ENCODE measurements around the gene LNP1. TPM values are rescaled to one million over a fixed set of nuclear protein-coding genes. Genes with fewer than 3 reads are reported as not detected.

The LNP1 gene
- total and polyA plus RNA-seq, 2 experiments from 2014 or later = 1.1 to 4.3 TPM

DNA sequence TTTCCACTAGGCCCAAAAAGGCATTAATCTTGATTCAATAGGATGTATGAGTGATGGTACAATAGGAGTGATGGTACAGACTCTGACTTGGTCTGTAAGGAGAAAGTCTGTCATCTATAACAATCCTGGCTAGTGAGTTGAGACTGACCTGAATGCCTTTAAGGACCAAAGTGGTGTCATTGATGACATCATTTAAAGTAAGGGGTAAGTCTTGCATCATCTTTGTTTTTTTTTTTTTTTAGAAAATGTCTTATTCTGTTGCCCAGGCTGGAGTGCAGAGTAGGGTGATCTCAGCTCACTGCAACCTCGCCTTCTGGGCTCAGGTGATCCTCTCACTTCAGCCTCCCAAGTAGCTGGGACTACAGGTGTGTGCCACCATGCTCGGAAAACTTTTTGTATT lies 85.5 kb downstream of the LNP1 start:
- Histone ChIP-seq H3K79me2 (no peaks in the 10 kb centered on the region), H3K9me2 (replicated peaks; ENCODE audit: insufficient read depth) (no peaks in the 10 kb centered on the region), H3K36me3 (replicated peaks; ENCODE audit: insufficient read depth, low read depth) (no peaks in the 10 kb centered on the region), H3K4me1 (ENCODE audit: insufficient read depth) (no peaks in the 10 kb centered on the region), H2AFZ (no peak overlapping the region), H3K27ac (no peak overlapping the region), H3K4me3 (no peak overlapping the region), H3K9me3 (ENCODE audit: low read depth) (no peaks in the 10 kb centered on the region), H4K20me1 (ENCODE audit: insufficient read depth, poor library complexity, severe bottlenecking) (no peaks in the 10 kb centered on the region), H3K27me3 (no peaks in the 10 kb centered on the region), H3K4me2 (no peak overlapping the region)
- DNase-seq (ENCODE audit: low spot score) = no peak
- WGBS (ENCODE audit: low lambda C conversion rate, missing lambda C conversion rate) = 87% methylated on average over 2 of the region's 2 CpGs
- TF ChIP-seq EZH2phosphoT487 (IDR thresholded peaks at IDR 0.05; ENCODE audit: low read depth, severe bottlenecking, unreplicated experiment) (no peak), CTCF (IDR thresholded peaks at IDR 0.05; ENCODE audit: poor library complexity) (no peak), EZH2 (IDR thresholded peaks at IDR 0.05; ENCODE audit: borderline replicate concordance) (no peak)

DNA sequence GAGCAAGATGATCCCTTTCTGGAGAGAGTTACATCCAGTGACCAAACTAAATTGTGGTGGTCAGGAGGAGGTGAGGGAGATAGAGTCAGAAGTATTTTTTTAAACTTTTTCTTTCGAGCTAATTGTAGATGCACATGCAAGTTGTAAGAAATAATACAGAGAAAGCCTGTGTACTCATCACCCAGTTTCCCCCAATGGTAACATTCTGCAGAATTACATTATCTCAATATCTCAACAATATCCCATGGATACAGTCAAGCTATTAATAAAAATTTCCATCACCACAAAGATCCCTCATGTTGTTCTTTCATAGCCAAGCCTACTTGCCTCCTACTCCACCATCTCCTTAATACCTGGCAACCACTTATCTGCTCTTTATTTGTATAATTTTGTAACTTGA lies 87.8 kb downstream of the LNP1 start:
- Histone ChIP-seq H3K9me2 (replicated peaks; ENCODE audit: insufficient read depth) (no peaks in the 10 kb centered on the region), H3K9me3 (ENCODE audit: low read depth) (no peaks in the 10 kb centered on the region), H3K36me3 (replicated peaks; ENCODE audit: insufficient read depth, low read depth) (no peaks in the 10 kb centered on the region), H3K27ac (no peak overlapping the region), H3K4me2 (no peak overlapping the region), H3K79me2 (peaks cover 11% of the 10 kb centered on the region), H3K27me3 (no peaks in the 10 kb centered on the region), H3K4me1 (ENCODE audit: insufficient read depth) (no peaks in the 10 kb centered on the region), H3K4me3 (no peak overlapping the region), H4K20me1 (ENCODE audit: insufficient read depth, poor library complexity, severe bottlenecking) (no peaks in the 10 kb centered on the region), H2AFZ (no peak overlapping the region)
- 97% methylated on average over 1 of the region's 1 CpG for WGBS (ENCODE audit: low lambda C conversion rate, missing lambda C conversion rate)
- TF ChIP-seq EZH2 (IDR thresholded peaks at IDR 0.05; ENCODE audit: borderline replicate concordance) (no peak), EZH2phosphoT487 (IDR thresholded peaks at IDR 0.05; ENCODE audit: low read depth, severe bottlenecking, unreplicated experiment) (no peak), CTCF (IDR thresholded peaks at IDR 0.05; ENCODE audit: poor library complexity) (no peak)
- DNase-seq (ENCODE audit: low spot score) = no peak

GRCh38 chr3:100492059-100493006 lies 91.0 kb downstream of the LNP1 start, which contains the start of gene TMEM45A:
TMEM45A (plus strand) TSS chr3:100492619; CDS start chr3:100555212, 62,593 bp downstream.
- peak within 1 kb of the TSS; percentile 96 for H3K27ac ChIP-seq
- H3K27me3 ChIP-seq = no peaks in the 10 kb centered on the region
- H3K79me2 ChIP-seq = peaks cover 26% of the 10 kb centered on the region
- no peak for TF ChIP-seq CTCF (IDR thresholded peaks at IDR 0.05; ENCODE audit: poor library complexity)
- no peak for TF ChIP-seq EZH2 (IDR thresholded peaks at IDR 0.05; ENCODE audit: borderline replicate concordance)
- H3K9me2 ChIP-seq (replicated peaks; ENCODE audit: insufficient read depth) = no peaks in the 10 kb centered on the region
- H3K36me3 ChIP-seq (replicated peaks; ENCODE audit: insufficient read depth, low read depth) = no peaks in the 10 kb centered on the region
- WGBS (ENCODE audit: low lambda C conversion rate, missing lambda C conversion rate) = under 1% methylated on average over 46 of the region's 56 CpGs
- H4K20me1 ChIP-seq (ENCODE audit: insufficient read depth, poor library complexity, severe bottlenecking) = no peaks in the 10 kb centered on the region
- H3K4me1 ChIP-seq (ENCODE audit: insufficient read depth) = no peaks in the 10 kb centered on the region
- H3K4me2 ChIP-seq = peak within 1 kb of the TSS; percentile 79
- H3K9me3 ChIP-seq (ENCODE audit: low read depth) = no peaks in the 10 kb centered on the region
- peak within 1 kb of the TSS; percentile 55 for H3K4me3 ChIP-seq
- peak within 1 kb of the TSS; percentile 87 for H2AFZ ChIP-seq
- DNase-seq (ENCODE audit: low spot score) = peak; percentile 97

All from hepatocyte (in vitro differentiated cells).